GM12874 (cell line): ENCODE data around the gene AP5S1.

Experiments used
- TF ChIP-seq, protein P1 (sequence below): IDR thresholded peaks from 2 replicates; pipeline ENCODE4 v1.5.1; 2011; ENCODE audit warnings: low read depth, mild to moderate bottlenecking, control low read depth, low read length, moderate library complexity; ENCODE audit not compliant: insufficient read depth

Gene AP5S1

DNA sequence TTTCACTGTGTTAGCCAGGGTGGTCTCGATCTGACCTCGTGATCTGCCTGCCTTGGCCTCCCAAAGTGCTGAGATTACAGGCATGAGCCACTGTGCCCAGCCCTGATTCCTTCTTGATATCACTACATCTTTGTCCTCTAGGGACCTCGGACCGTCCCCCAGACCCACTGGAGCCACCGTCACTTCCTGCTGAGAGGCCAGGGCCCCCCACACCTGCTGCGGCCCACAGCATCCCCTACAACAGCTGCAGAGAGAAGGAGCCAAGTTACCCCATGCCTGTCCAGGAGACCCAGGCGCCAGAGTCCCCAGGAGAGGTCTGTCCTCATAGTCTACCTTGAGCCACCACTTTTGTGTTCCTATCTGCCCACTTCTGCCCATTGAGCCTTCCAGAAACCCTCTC lies 40.8 kb downstream of the AP5S1 start:
- TF ChIP-seq, protein P1, sequence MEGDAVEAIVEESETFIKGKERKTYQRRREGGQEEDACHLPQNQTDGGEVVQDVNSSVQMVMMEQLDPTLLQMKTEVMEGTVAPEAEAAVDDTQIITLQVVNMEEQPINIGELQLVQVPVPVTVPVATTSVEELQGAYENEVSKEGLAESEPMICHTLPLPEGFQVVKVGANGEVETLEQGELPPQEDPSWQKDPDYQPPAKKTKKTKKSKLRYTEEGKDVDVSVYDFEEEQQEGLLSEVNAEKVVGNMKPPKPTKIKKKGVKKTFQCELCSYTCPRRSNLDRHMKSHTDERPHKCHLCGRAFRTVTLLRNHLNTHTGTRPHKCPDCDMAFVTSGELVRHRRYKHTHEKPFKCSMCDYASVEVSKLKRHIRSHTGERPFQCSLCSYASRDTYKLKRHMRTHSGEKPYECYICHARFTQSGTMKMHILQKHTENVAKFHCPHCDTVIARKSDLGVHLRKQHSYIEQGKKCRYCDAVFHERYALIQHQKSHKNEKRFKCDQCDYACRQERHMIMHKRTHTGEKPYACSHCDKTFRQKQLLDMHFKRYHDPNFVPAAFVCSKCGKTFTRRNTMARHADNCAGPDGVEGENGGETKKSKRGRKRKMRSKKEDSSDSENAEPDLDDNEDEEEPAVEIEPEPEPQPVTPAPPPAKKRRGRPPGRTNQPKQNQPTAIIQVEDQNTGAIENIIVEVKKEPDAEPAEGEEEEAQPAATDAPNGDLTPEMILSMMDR, result no peak

- TF ChIP-seq, protein P1, result no peak
These were observed 42.0 kb downstream of the AP5S1 start for GRCh38 chr20:3862333-3862732.

DNA sequence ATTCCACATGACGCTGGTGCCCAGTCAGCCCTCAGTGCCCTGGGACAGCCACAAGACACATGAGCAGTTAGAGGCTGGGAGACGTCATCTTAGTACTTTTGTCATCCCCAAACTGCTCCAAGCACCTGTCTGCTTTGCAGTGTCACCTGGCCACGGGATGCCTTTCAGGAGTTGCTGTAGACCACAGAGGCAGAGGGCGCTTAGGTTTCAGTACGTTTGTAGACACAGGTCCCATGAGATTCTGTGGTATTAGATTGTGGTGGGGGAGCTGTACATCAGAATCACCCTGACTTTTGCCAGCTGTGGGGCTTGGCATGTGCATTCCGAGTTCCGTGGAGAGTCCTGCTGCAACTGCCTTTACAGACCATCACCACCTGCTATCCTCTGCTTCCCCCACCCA lies 43.0 kb downstream of the AP5S1 start:
- TF ChIP-seq, protein P1, result no peak

DNA sequence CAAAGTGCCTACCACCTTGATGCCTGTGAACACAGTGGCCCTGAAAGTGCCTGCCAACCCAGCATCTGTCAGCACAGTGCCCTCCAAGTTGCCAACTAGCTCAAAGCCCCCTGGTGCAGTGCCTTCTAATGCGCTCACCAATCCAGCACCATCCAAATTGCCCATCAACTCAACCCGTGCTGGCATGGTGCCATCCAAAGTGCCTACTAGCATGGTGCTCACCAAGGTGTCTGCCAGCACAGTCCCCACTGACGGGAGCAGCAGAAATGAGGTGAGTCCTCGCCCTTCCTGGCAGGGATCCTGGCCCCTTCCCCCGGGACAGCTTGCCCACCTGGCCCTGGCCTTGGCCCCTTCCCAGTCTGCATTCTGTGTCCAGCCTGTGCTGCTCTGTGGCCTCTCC lies 44.2 kb downstream of the AP5S1 start:
- TF ChIP-seq, protein P1, result no peak

DNA sequence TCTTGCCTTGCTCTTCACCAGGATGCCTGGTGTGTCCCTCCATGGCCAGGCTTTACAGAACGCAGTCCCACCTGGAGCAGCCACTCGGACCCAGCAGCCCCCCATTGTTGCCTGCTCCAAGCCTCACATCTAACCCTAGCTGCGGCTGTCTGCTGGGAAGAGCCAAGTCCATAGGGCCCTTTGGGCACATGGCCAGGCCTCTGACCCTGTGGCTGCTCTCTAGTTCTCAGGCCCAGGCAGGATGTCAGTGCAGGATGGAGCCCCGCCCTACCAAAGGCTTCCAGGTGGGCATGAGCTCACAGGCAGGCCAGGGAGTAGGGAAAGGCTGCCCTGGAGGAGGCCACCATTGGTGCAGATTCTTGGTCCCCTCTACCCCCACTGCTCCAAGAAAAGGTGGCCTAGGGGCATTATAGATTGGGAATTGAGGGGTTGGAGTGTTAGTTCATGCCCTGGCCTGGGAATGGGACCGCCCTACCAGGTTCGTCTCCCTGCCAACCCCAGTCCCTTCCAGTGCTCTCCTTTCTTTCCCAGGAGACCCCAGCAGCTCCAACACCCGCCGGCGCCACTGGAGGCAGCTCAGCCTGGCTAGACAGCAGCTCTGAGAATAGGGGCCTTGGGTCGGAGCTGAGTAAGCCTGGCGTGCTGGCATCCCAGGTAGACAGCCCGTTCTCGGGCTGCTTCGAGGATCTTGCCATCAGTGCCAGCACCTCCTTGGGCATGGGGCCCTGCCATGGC lies 45.0 kb downstream of the AP5S1 start:
- TF ChIP-seq, protein P1, result no peak

GRCh38 chr20:3865887-3866407 lies 45.6 kb downstream of the AP5S1 start:
- TF ChIP-seq, protein P1, result no peak

DNA sequence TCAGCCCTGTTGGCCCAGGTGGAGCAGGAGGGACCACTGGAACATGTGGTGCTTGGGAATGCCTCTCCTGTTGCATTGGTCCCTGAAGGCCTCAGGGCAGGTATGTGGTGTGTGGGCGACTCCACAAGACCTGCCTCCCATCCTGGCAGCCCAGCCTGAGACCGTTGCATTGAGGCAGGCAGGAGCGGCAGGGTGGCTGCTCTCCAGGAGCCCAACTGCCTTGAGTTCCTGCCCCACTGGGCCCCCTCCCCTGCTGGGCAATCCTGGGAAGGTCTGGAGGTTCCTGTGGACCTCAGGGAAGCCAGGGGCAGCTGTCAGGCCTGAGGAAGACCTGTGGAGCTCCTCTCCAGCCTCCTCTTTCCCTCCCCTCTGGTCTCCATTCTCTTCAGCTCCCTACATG lies 46.1 kb downstream of the AP5S1 start:
- TF ChIP-seq, protein P1, result no peak
